Panc1 (cell line): ENCODE results near the gene ZMAT5.

Experiments
- CTCF ChIP-seq: fragments of 450-650 bp; IDR thresholded peaks from 2 replicates; pipeline ENCODE4 v1.5.1; 2017; ENCODE audit warnings: mild to moderate bottlenecking
- POLR2AphosphoS5 ChIP-seq: IDR thresholded peaks from 2 replicates; pipeline ENCODE4 v1.6.1; 2012; ENCODE audit warnings: mild to moderate bottlenecking, low read depth, low read length, moderate library complexity
- REST ChIP-seq, 2 experiments: IDR thresholded peaks; 2 replicates each; pipeline ENCODE4 v1.6.1; 2011 to 2012; ENCODE audit warnings: low read depth in 2 of 2, control low read depth in 1 of 2, low read length in 1 of 2, mild to moderate bottlenecking in 1 of 2, moderate library complexity in 1 of 2; ENCODE audit not compliant: insufficient read depth in 1 of 2

- TF ChIP-seq CTCF (no peak), POLR2AphosphoS5 (no peak), REST (IDR thresholded peaks at IDR 0.05; ENCODE audit: insufficient read depth in 1 of 2, low read depth in 2 of 2, low read length in 1 of 2) (no peak)
Observed at GRCh38 chr22:29741926-29742325, 24.9 kb downstream of the ZMAT5 start.
